Osteoblast (primary cell): ENCODE results near the gene LECT2. TPM values are rescaled to one million over a fixed set of nuclear protein-coding genes. Genes with fewer than 3 reads are reported as not detected.

Experiments used
- DNase-seq: peaks from one replicate; pipeline ENCODE4 v3.0.0; 2011; ENCODE audit warnings: low spot score, mixed read lengths; ENCODE audit not compliant: insufficient read length; ENCODE audit errors: missing footprints
- H2AFZ ChIP-seq: 2 replicates; pipeline ENCODE4 v1.6.0; 2011; ENCODE audit warnings: mild to moderate bottlenecking, low read length
- H3K27ac ChIP-seq: 2 replicates; pipeline ENCODE4 v1.5.1; 2011; ENCODE audit warnings: mild to moderate bottlenecking, low read depth, low read length, moderate library complexity
- H3K27me3 ChIP-seq: 2 replicates; pipeline ENCODE4 v1.6.0; 2012; ENCODE audit warnings: mild to moderate bottlenecking, control low read depth, inconsistent platforms, low read length, moderate library complexity; ENCODE audit not compliant: insufficient read depth
- H3K36me3 ChIP-seq: 2 replicates; pipeline ENCODE4 v1.5.1; 2011; ENCODE audit warnings: mild to moderate bottlenecking, low read length, control low read depth, moderate library complexity; ENCODE audit not compliant: insufficient read depth
- H3K4me1 ChIP-seq: 2 replicates; pipeline ENCODE4 v1.5.1; 2011; ENCODE audit warnings: mild to moderate bottlenecking, low read length, control low read depth, moderate library complexity; ENCODE audit not compliant: insufficient read depth
- H3K4me2 ChIP-seq: 2 replicates; pipeline ENCODE4 v1.6.0; 2011; ENCODE audit warnings: mild to moderate bottlenecking, low read length; ENCODE audit not compliant: insufficient read depth
- H3K4me3 ChIP-seq: fragments of 200-600 bp; sonication (generic); 3 replicates; pipeline ENCODE4 v1.5.1; 2012; ENCODE audit warnings: mild to moderate bottlenecking, low read length, inconsistent platforms; ENCODE audit not compliant: insufficient read depth
- H3K79me2 ChIP-seq: 2 replicates; pipeline ENCODE4 v1.6.0; 2012; ENCODE audit warnings: mild to moderate bottlenecking, low read length, control low read depth, inconsistent platforms; ENCODE audit not compliant: insufficient read depth
- H3K9me3 ChIP-seq: 2 replicates; pipeline ENCODE4 v1.5.1; 2011; ENCODE audit warnings: low read depth, low read length, control low read depth
- H4K20me1 ChIP-seq: 2 replicates; pipeline ENCODE4 v1.6.0; 2012; ENCODE audit warnings: mild to moderate bottlenecking, low read length, control low read depth; ENCODE audit not compliant: insufficient read depth
- CTCF ChIP-seq: IDR thresholded peaks from 2 replicates; pipeline ENCODE4 v1.5.1; 2011; ENCODE audit warnings: mild to moderate bottlenecking, low read depth, low read length, moderate library complexity; ENCODE audit errors: extremely low read depth
- total RNA-seq: library from RNA; depleted of rRNA; stranded (reverse); fragments of >200 nt; gene quantifications from 2 replicates; pipeline ENCODE4 v1.2.3, GENCODE V29; 2012

The LECT2 gene
- total RNA-seq, 1 donor = not detected

- H3K4me1 ChIP-seq = no peaks in the 10 kb centered on the region
These were observed 3.0 kb downstream of the LECT2 start for GRCh38 chr5:135951807-135952206.

GRCh38 chr5:135951257-135951656 is 3.5 kb downstream of the LECT2 start:
- no peak for TF ChIP-seq CTCF

More at GRCh38 chr5:135951807-135952206, 3.0 kb downstream of the LECT2 start:
- Histone ChIP-seq H3K27me3 (no peaks in the 10 kb centered on the region), H3K4me3 (no peak overlapping the region), H2AFZ (no peak overlapping the region), H3K27ac (no peak overlapping the region), H3K9me3 (no peaks in the 10 kb centered on the region), H3K36me3 (no peaks in the 10 kb centered on the region), H3K79me2 (no peaks in the 10 kb centered on the region), H3K4me2 (no peak overlapping the region), H4K20me1 (no peaks in the 10 kb centered on the region)
- TF ChIP-seq CTCF = no peak
- no peak for DNase-seq

GRCh38 chr5:135950611-135951010 is 4.2 kb downstream of the LECT2 start:
- Histone ChIP-seq H4K20me1 (no peaks in the 10 kb centered on the region), H3K27ac (no peak overlapping the region), H3K4me2 (no peak overlapping the region), H3K36me3 (no peaks in the 10 kb centered on the region), H3K79me2 (no peaks in the 10 kb centered on the region), H2AFZ (no peak overlapping the region), H3K9me3 (no peaks in the 10 kb centered on the region), H3K4me3 (no peak overlapping the region), H3K4me1 (no peaks in the 10 kb centered on the region), H3K27me3 (no peaks in the 10 kb centered on the region)
- no peak for TF ChIP-seq CTCF
- DNase-seq = no peak

More at GRCh38 chr5:135951257-135951656, 3.5 kb downstream of the LECT2 start:
- Histone ChIP-seq H3K79me2 (no peaks in the 10 kb centered on the region), H3K4me3 (no peak overlapping the region), H3K9me3 (no peaks in the 10 kb centered on the region), H3K27me3 (no peaks in the 10 kb centered on the region), H2AFZ (no peak overlapping the region), H4K20me1 (no peaks in the 10 kb centered on the region), H3K4me1 (no peaks in the 10 kb centered on the region), H3K36me3 (no peaks in the 10 kb centered on the region), H3K4me2 (no peak overlapping the region), H3K27ac (no peak overlapping the region)
- no peak for DNase-seq

- H2AFZ ChIP-seq = no peak overlapping the region
These were observed 9.7 kb downstream of the LECT2 start for GRCh38 chr5:135944967-135945560.

More at GRCh38 chr5:135944967-135945560, 9.7 kb downstream of the LECT2 start:
- Histone ChIP-seq H3K36me3 (no peaks in the 10 kb centered on the region), H3K4me3 (no peak overlapping the region), H3K4me1 (no peaks in the 10 kb centered on the region), H4K20me1 (no peaks in the 10 kb centered on the region), H3K4me2 (no peak overlapping the region), H3K9me3 (no peaks in the 10 kb centered on the region), H3K27ac (no peak overlapping the region), H3K79me2 (no peaks in the 10 kb centered on the region), H3K27me3 (no peaks in the 10 kb centered on the region)
- peak; percentile 76 for TF ChIP-seq CTCF
- DNase-seq = peak; percentile 54
